GM10248 (cell line): ENCODE measurements around the gene RSAD1.

Source experiments
- CTCF ChIA-PET: fragments of 300-600 bp; sonication (Branson Sonifier 250); formaldehyde crosslinking; extraction: SDS; loops from one replicate; lab custom pipeline; 2021; ENCODE audit warnings: antibody characterized with exemption; lab: Yijun Ruan, JAX
- POLR2A ChIA-PET: fragments of 350-650 bp; sonication (Branson Sonifier 250); formaldehyde crosslinking; extraction: SDS; loops from one replicate; lab custom pipeline; 2020; ENCODE audit warnings: antibody characterized with exemption; lab: Yijun Ruan, JAX
- DNase-seq: peaks from one replicate; pipeline ENCODE4 v3.0.0; 2012; ENCODE audit errors: extremely low spot score
- TF ChIP-seq, protein P1 (sequence below): IDR thresholded peaks from 2 replicates; pipeline ENCODE4 v1.5.1; 2012; ENCODE audit warnings: mild to moderate bottlenecking, low read depth; ENCODE audit errors: extremely low read depth, missing control alignments, control extremely low read depth

RSAD1 gene

DNA sequence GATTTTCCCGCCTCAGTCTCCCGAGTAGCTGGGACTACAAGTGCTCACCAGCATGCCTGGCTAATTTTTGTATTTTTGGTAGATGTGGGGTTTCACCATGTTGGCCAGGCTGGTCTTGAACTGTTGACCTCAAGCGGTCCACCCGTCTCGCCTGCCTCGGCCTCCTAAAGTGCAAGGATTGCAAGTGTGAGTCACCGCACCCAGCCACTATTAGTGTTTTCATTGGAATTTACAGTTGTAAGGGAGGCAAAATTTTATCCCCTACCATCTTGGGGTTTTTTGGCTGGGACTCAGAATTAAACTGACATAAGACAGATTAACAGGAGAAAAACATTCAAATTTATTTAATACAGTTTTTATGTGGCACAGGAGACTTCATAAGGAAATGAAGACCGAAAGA lies 17.3 kb downstream of the RSAD1 start:
- ChIA-PET POLR2A (no interaction called here), CTCF (no interaction called here)
- TF ChIP-seq, protein P1, sequence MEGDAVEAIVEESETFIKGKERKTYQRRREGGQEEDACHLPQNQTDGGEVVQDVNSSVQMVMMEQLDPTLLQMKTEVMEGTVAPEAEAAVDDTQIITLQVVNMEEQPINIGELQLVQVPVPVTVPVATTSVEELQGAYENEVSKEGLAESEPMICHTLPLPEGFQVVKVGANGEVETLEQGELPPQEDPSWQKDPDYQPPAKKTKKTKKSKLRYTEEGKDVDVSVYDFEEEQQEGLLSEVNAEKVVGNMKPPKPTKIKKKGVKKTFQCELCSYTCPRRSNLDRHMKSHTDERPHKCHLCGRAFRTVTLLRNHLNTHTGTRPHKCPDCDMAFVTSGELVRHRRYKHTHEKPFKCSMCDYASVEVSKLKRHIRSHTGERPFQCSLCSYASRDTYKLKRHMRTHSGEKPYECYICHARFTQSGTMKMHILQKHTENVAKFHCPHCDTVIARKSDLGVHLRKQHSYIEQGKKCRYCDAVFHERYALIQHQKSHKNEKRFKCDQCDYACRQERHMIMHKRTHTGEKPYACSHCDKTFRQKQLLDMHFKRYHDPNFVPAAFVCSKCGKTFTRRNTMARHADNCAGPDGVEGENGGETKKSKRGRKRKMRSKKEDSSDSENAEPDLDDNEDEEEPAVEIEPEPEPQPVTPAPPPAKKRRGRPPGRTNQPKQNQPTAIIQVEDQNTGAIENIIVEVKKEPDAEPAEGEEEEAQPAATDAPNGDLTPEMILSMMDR, result no peak
- no peak for DNase-seq

DNA sequence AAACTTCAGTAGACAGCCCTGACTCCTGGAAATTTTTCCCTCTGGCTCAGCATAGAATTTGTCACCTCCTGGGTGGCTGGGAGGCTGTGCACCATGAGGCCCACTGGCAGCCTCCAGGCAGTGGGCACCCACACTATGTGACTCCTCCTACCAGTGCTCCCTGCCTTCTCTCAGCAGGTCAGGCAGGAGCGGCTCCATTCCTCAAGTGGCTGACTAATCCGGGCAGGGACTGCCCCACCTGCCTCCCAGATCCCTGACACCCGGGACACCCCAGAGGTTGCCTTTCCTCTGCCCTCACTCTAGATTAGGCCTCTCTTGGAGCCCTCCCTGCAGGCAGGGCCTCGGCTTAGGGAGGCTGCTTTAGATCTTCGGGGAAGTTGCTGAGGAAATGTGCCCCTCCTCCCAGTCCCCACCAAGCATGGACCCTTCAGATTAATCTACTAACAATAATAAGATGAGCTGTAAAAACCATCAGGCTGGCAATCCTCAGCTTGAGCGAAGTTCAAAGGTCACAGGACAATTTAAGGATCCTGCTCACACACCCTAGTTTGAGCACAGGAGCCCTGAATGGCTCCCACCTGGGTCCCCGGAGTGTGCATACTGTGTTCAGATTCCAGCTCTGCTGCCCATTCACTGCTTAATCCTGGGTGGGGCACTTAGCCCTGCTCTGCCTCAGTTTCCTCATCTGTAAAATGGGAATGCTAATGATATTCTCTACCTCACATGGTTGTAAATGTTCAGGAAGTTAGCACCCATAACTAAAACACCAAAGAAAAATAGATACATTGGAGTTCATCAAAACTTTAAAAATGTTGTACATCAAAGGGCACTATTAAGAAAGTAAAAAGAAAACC lies 19.6 kb downstream of the RSAD1 start:
- POLR2A ChIA-PET, result no interaction called here
- TF ChIP-seq, protein P1, result no peak
- CTCF ChIA-PET, result interaction anchor here (1.5 to 1.7 kb wide), 4 partner anchors 10 to 16 kb away, joined by 3 to 7 read pairs (median 5); no protein-coding TSS in a partner anchor
- no peak for DNase-seq

DNA sequence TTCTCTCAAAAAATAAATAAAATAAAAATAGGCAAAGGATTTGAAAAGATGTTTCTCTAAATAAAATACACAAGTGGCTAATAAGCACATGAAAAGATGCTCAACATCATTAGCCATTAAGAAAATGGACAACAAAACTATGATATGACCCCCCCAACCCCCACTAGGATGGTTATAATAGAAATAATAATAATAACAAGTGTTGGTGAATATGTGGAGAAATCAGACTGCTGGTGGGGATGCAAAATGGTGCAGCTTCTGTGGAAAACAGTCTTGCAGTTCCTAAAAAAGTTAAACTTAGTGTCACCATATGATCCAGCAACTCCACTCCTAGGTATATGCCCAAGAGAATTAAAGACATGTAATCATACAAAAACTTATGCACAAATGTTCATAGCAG lies 20.6 kb downstream of the RSAD1 start:
- POLR2A ChIA-PET, result no interaction called here
- TF ChIP-seq, protein P1, result no peak
- DNase-seq, result no peak
- CTCF ChIA-PET, result interaction anchor here (1.7 kb wide), 2 partner anchors 12 to 17 kb away, joined by 3 to 7 read pairs; no protein-coding TSS in a partner anchor

DNA sequence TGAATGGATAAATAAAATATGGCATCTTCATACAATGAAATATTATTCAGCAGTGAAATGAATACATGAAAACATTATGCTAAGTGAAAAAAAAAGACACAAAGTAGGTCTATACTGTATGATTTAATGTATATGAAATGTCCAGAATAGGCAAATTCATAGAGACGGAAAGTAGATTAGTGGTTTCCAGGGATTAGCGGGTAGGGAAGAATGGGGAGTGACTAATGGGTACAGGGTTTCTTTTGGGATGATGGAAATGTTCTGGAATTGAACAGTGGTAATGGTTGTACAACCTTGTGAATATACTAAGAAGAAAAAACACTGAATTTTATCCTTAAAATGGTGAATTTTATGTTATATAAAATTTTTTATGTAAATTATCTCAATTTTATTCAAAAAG lies 21.1 kb downstream of the RSAD1 start:
- DNase-seq, result no peak
- ChIA-PET CTCF (interaction anchor here (1.9 kb wide), 1 partner anchor 10 kb away, joined by 6 read pairs; no protein-coding TSS in a partner anchor), POLR2A (no interaction called here)
- TF ChIP-seq, protein P1, result no peak

DNA sequence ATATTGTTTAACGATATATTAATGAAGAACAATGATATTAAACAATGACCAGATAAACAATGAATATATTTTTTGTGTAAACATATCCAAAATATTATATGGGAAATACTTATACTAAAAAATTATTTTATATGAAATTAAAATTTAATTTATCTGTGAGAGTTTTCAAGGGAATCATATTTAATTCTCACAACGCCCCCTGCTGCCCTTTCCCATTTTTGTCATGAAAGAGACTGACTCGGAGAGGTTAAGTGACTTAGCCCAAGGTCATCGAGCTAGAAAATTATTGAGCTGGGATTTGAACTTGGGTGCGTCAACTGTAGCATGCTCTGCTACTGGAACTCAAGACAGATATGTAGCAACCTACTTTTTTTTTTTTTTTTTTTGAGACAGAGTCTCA lies 22.4 kb downstream of the RSAD1 start:
- TF ChIP-seq, protein P1, result no peak
- CTCF ChIA-PET, result interaction anchor here (0.7 to 3.3 kb wide), 13 partner anchors 8 to 301 kb away, joined by 3 to 35 read pairs (median 6); partner anchors contain the start of genes LRRC59 and RSAD1
- POLR2A ChIA-PET, result interaction anchor here (0.7 kb wide), 1 partner anchor 80 kb away, joined by 3 read pairs; no protein-coding TSS in a partner anchor
- DNase-seq, result no peak

DNA sequence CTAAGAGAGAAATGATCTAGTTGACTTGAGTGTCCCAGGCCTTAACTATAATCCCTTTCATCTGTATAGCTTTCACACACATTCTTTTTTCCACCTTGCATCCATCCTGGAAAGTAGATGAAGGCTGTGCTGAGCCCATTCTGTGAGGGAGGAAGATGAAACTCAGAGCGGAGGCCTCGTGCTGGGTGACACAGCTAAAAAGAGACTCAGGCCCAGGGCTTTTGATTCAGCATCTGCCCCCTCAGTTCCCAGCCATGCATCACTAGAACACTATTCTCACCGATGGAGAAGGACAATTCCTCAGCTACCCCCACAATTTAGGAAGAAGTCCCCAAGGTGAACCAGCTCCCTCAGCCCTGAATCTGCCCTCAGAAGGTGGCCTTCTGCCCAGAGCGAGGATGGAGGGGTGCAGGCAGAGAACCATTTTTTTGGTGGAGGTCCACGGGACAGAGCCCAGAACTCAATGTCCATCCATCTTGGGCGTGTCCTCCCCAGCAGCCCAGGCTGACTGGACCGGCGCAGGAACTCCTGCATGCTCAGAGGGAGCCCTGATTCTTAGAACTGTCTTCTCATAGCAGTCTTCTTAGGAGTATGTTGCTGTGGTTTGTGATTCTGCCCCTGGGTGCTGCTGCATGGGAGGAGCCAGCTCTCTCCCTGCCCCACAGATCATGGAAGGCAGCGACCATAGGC lies 23.8 kb downstream of the RSAD1 start:
- TF ChIP-seq, protein P1, result no peak
- CTCF ChIA-PET, result interaction anchor here (1.0 to 3.3 kb wide), 9 partner anchors 9 to 140 kb away, joined by 3 to 35 read pairs (median 9); partner anchors contain the start of gene RSAD1
- DNase-seq, result no peak
- POLR2A ChIA-PET, result no interaction called here
